ENCODE measurements around the gene TTYH3.

DNA sequence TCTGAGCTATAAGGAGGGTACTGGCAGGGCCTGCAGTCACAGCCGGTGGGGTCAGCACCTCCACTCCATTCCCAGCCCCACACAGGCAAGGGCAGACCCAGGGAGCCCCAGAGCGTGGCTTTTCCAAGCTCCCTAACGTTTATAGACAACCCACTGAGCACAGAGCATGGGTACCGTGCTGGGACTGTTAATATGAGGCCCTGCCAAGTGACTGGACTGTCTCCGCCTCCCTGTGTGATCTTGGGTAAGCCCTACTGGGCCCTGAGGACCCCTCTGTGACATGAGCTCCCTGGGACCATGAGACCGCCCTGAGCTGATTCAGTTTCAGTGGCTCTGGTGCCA is 12.4 kb downstream of the TTYH3 start:
- TF ChIP-seq, protein P1, sequence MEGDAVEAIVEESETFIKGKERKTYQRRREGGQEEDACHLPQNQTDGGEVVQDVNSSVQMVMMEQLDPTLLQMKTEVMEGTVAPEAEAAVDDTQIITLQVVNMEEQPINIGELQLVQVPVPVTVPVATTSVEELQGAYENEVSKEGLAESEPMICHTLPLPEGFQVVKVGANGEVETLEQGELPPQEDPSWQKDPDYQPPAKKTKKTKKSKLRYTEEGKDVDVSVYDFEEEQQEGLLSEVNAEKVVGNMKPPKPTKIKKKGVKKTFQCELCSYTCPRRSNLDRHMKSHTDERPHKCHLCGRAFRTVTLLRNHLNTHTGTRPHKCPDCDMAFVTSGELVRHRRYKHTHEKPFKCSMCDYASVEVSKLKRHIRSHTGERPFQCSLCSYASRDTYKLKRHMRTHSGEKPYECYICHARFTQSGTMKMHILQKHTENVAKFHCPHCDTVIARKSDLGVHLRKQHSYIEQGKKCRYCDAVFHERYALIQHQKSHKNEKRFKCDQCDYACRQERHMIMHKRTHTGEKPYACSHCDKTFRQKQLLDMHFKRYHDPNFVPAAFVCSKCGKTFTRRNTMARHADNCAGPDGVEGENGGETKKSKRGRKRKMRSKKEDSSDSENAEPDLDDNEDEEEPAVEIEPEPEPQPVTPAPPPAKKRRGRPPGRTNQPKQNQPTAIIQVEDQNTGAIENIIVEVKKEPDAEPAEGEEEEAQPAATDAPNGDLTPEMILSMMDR (conservative IDR thresholded peaks at IDR 0.05) = no peak
- TF ChIP-seq EZH2 (IDR thresholded peaks at IDR 0.05; ENCODE audit: low read depth) = no peak
